GM21367 (cell line): Measurements from ENCODE around the gene CCL8.

Source experiments
- ATAC-seq: cut with Tn5 transposase; IDR thresholded peaks from one replicate; pipeline ENCODE4 v1.9.1; 2021; ENCODE audit not compliant: unreplicated experiment

CCL8 gene

DNA sequence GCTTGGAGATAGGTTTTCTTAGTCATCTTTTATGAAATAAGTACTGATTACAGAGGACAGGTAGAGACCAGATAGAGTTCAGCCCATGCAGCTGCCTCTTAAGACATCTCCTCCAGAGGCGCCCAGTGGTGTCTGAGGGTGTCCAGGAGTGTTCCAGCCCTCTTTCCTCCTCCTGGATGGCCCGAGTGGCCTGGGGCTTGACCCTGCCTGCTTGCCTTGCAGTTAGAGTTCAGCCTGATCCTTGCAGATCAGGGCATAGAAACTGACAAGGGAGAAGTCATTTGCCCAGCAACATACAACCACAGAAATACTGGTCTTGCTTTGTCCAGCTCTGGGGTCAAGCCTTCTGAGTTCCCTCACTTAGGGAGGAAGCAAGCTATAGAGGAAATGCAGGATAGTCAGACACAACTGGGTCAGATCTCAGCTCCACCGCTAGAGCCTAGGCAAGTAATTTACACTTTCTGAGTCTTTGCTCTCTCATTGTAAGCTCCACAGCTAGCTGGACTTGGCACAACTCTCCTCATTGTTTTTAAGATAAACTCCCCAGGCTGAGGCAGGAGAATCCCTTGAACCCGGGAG lies 47.4 kb downstream of the CCL8 start:
- ATAC-seq: no peak

- no peak for ATAC-seq
These were observed 48.4 kb downstream of the CCL8 start for GRCh38 chr17:34367486-34368195.

DNA sequence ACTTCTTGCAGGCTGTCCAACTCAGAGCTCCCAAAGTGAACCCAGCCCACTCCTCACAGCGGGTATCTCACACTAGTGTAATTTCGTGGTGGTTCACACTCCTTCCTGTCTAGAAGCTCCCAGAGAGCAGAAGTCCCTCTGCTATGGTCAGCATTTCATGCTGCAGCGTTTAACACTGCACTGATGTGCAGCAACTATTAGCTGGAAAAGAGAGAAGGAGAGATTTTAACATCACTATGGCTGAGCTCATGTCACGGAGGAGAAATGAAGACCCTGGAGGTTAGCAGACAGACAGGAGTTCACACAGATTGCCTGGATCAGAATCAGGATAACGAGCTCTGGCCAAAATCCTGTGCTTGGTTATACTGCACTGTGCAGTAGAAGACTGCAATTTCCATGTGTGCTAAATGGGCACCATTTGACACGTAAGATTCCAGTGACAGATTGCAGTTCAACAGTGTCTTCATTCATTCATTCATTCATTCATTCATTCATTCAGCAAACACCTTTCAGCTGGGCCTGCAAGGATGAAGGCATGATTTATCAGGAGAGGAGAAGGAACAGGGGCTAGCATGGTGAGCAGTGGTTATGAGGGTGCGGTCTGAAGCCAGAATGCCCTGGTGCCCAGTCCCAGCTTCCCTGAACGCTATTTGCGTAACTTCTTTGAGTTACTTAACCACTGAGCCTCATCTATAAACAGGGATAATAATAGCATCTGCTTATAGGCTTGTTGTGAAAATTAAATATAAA lies 49.1 kb downstream of the CCL8 start:
- ATAC-seq: no peak

- ATAC-seq: no peak
These were observed 49.8 kb downstream of the CCL8 start for GRCh38 chr17:34368946-34369500.

DNA sequence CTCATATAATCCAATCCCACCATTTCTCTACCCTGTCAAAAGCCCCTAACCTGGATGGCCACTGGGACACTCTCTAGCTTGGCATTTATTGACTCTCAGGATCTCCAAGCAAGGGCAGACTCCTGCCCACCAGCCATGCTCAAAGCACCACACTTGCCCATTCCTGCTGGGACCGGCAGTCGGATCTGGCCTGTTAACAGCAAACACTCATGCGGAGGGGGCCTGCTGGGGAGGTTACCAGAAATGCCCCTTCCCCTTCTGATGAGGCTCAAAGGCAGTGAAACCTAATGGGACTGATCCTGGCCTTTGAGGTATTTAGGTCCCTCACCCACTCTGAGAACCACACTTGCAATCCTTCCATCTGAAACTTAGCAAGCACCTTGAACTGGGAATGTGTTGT lies 50.3 kb downstream of the CCL8 start:
- ATAC-seq: no peak

DNA sequence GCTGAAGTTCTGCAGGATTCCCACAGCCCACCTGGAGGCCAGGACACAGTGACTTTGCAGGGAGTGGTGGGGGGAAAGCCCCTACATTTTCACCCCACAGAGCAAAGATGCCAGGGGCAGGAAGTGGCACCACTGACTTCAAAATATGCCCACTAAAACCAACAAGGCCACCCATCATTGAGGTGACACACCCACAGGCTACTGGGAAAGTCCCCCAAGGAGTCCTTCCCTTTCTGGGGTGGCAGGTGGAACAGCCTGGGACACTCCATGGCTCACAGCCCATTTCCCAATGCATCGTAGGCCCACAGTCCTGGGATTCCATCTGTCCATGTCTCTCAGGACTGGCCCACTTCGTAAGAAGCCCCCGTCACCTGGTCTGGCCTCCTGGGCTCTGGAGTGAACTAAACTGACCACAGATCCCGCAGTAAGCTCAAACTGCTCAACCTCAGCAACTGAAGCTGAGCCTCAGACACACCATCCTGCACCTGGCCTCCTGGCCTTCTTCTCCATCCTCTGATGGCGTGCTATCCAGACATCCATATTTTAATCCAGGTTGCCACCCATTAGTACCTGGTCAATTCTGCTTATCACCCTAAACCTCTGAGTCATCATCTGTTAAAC lies 51.3 kb downstream of the CCL8 start:
- no peak for ATAC-seq

DNA sequence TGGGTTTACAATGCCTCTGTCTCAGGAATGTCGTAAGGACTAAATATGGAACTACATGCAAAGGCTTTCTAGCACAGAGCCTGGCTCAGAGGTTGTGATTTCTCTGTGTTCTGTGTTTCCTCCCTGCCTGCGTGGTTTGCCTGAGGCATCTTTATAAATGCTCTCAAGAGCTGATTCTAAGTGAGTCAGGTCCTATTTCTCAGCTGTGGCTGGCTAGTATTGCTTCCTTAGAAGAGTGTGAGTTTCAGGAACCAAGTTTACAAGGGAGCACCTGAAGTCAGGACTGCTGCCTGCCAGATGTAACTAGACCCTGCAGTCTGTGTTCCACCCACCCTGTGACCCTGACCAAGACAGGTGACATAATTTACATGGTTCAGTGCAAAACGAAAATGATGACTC lies 51.8 kb downstream of the CCL8 start:
- ATAC-seq: no peak
